GM13977 (cell line): ENCODE results near the gene MYO18B.

Experiments used
- DNase-seq: peaks from one replicate; pipeline ENCODE4 v3.0.0; 2012; ENCODE audit warnings: low spot score
- CTCF ChIP-seq: IDR thresholded peaks from 2 replicates; pipeline ENCODE4 v1.5.1; 2012; ENCODE audit warnings: mild to moderate bottlenecking, control low read depth; ENCODE audit not compliant: insufficient read depth; ENCODE audit errors: extremely low read depth, missing control alignments
- in situ Hi-C: fragments of 300-500 bp; cut with MboI; formaldehyde crosslinking; loops from one replicate; pipeline ENCODE4 v1.12.0; 2022; ENCODE audit warnings: low sequenced_read_pairs, low pct_unique_long_range_greater_than_20kb, mixed read lengths, inconsistent platforms; ENCODE audit not compliant: unreplicated experiment

The MYO18B gene

GRCh38 chr22:25804676-25805075 lies 62.7 kb downstream of the MYO18B start:
- TF ChIP-seq CTCF: no peak
- DNase-seq: no peak
- in situ Hi-C loops: no loop called here

DNA sequence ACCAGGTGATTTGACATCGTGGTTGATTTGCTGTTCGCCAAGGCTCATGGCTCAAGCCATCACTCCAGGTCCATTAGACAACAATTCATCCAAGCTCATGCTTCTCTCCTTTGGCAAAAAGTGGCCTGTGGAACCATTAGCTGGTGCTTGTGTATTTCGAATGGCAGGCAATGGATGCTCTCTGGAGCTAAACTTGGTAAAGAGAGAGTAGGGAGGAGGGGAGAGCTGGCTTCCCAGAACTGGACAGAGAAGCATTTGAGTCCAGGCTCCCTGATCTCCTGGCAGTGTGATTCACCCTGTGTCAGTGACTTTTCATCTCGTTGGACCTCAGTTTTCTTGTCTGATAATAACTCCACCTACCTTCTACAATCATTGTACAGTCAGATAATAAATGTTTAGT lies 64.6 kb downstream of the MYO18B start:
- no peak for TF ChIP-seq CTCF
- in situ Hi-C loops: no loop called here
- DNase-seq: no peak

DNA sequence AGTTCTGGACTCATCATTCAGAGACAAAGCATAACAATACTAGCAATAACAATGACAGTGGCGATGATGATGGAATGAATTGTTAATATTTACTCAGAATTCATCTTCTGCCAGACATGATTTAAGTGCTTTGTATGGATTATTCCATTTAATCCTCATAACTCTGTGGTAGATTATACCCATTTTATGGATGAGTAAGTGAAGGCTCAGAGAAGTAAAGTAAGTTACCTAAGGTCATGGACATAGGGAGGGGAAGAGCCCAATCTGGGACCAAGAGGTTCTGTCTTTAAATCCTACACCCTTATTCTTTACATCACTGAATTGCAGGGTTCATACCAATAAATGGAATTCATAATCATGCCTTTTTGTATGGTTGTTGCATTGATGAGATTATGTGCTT lies 72.7 kb downstream of the MYO18B start:
- no peak for DNase-seq
- in situ Hi-C loops: no loop called here
- TF ChIP-seq CTCF: no peak

DNA sequence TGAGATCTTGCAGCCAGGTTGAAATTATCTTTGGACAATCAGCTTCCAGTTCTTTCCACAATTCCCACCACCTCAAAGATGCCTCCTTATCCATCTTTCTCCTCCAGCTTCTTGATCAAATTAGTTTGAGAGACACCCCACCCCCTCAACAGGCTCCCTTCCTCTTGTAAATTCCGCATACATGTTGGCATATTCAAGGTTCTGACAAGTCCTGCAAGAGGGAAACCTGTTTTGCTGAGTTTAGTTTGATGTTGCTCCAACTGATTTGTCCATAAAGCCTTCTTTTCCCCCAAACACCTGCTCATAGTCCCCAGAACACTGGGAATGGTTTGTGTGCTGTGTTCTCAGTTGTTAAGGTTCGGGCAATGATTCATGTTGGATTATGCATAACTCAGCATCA lies 73.6 kb downstream of the MYO18B start:
- TF ChIP-seq CTCF: no peak
- in situ Hi-C loops: no loop called here
- no peak for DNase-seq

- TF ChIP-seq CTCF: no peak
- in situ Hi-C loops: no loop called here
- DNase-seq: no peak
Observed at GRCh38 chr22:25816522-25817059, 74.6 kb downstream of the MYO18B start.

DNA sequence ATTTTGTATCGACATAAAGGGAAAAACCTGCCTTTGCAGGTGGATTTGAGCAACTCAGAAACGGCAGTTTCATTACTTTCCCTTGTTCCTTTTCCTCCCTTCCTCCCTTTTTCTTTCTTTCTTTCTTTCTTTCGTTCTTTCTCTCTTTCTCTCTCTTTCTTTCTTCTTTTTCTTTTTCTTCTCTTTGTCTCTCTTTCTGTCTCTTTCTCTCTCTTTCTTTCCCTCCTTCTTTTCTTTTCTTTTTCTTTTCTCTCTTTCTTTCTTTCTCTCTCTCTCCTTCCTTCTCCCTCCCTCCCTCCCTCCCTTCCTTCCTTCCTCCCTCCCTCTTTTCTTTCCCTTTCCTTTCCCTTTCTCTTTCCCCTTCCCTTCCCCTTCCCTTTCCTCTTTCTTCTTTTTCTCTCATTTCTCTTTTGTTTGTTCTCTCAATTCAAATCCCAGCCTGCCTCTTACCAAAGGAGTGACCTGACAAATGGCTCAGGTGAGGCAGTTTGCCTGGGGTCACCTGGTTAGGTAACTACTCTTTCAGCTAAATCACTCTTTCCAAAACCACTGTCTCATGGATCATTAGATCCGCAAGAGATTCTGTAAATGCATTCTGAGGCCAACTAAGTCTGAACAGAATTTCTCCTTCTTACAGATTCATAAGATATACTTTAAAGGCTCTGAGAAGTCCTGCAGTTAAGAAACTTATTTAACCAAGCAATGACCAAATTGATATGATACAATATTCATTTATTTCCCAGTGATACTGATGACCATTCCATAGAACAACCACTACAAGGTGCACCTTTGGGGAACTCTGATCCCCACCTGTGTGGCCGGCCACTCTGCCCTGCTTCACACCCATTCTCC lies 75.3 kb downstream of the MYO18B start:
- in situ Hi-C loops: no loop called here
- no peak for TF ChIP-seq CTCF

More for the DNA sequence above, 75.3 kb downstream of the MYO18B start:
- DNase-seq: no peak
